Smooth muscle cell of the pulmonary artery (primary cell): Measurements from ENCODE around the gene CSF1. TPM values are rescaled to one million over a fixed set of nuclear protein-coding genes. Genes with fewer than 3 reads are reported as not detected.

Experiments
- total RNA-seq: library from RNA; depleted of rRNA; stranded (reverse); fragments of >200 nt; gene quantifications from 2 replicates; pipeline ENCODE4 v1.2.3, GENCODE V29; 2014

The CSF1 gene
- total RNA-seq = 53.5 and 61.1 TPM in 2 replicates

GRCh38 chr1:109910123-109910962 lies at the start of gene CSF1:
TSS of gene CSF1 (plus strand) at chr1:109910849. CDS start at chr1:109911024, 175 bp downstream.

Other genes starting within 250 kb of the CSF1 start
- 26.5 and 27.1 TPM in 2 replicates for gene GSTM2, start 242.8 kb upstream of the CSF1 start, total RNA-seq
- gene GSTM1, start 223.0 kb upstream of the CSF1 start, total RNA-seq = not detected in 2 replicates
- gene GSTM5, start 198.6 kb upstream of the CSF1 start, total RNA-seq = 4.1 and 5.0 TPM in 2 replicates
- 27.5 and 30.3 TPM in 2 replicates for gene GSTM3, start 169.8 kb upstream of the CSF1 start, total RNA-seq
- gene EPS8L3, start 146.9 kb upstream of the CSF1 start, total RNA-seq = not detected in 2 replicates
- 83.2 and 91.9 TPM in 2 replicates for gene AHCYL1, start 73.9 kb downstream of the CSF1 start, total RNA-seq
- 48.3 and 58.8 TPM in 2 replicates for gene STRIP1, start 123.8 kb downstream of the CSF1 start, total RNA-seq
- not detected in 2 replicates for gene ALX3, start 159.8 kb downstream of the CSF1 start, total RNA-seq
- gene UBL4B, start 201.6 kb downstream of the CSF1 start, total RNA-seq = not detected in 2 replicates
- 0.33 and 0.79 TPM in 2 replicates for gene SLC6A17, start 239.6 kb downstream of the CSF1 start, total RNA-seq